ENCODE results near the gene SWT1. TPM values are rescaled to one million over a fixed set of nuclear protein-coding genes. Genes with fewer than 3 reads are reported as not detected.
A peak's percentile ranks its signal among the peaks of the same experiment; 100 is the strongest.
"Not testable (repeated sequence)": the region's sequence is repeated elsewhere in the genome, so short reads cannot be mapped to it uniquely, and the experiment has no call there.

Gene SWT1
- total RNA-seq, 1 experiment from 2014 or later, result 4.9 TPM

DNA sequence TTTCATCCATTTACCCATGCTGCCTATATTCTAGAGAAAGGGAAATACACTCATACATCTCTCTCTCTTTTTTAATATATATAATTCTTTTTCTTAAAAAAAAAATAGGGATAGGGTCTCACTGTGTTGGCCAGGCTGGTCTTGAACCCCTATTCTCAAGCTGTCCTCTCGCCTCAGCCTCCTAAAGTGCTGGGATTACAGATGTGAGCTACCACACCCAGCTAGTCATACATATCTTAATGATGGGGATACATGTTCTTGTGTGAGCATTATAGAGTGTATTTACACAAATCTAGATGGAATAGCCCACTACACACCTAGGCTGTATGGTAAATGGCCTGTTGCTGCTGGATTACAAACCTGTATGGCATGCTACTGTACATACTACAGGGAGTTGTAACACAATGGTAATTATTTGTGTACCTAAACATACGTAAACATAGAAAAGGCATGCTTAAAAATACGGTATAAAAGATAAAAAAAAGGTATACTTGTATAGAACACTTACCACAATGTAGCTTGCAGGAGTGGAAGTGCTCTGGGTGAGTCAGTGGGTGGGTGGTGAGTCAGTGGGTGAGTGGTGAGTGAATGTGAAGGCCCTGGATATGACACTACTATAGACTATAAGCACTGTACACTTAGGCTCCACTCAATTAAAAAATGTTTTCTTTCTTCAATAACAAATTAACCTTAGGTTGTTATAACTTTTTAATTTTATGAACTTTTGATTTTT, 87.2 kb downstream of the SWT1 start:
- no peak for DNase-seq (ENCODE audit: extremely low read depth, low read depth)

DNA sequence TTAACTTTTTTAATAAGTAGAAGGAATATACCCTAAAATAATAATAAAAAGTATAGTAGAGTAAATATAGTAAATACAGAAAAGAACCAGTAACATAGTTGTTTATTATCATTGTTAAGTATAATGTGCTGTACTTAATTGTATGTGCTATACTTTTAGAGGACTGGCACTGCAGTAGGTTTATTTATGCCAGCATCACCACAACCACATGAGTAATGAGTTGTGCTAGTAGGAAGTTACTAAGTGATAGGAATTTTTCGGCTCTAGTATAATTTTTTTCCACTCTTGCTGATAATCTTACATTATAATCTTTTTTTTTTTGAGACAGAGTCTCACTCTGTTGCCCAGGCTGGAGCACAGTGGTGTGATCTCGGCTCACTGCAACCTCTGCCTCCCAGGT, 88.5 kb downstream of the SWT1 start:
- no peak for DNase-seq (ENCODE audit: extremely low read depth, low read depth)

DNA sequence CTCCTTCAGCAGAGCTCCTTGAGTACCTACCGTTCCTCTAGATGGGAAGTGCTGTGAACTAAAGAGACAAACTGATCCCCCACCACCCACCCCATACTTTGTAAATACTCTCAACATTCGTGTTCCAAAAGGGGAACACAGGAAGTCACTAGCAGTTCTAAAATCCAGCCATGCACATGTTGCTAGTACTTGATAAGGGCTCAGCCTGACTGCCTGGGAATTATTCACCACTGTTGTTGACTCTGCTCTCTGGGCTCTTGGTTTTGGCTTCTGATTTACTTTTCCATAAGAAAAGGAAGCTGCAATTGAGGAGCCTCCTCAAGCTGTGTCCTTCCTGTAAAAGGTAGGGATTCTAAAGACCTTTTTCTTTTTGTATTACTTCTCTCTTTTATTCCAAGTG, 92.6 kb downstream of the SWT1 start:
- no peak for DNase-seq (ENCODE audit: extremely low read depth, low read depth)

DNA sequence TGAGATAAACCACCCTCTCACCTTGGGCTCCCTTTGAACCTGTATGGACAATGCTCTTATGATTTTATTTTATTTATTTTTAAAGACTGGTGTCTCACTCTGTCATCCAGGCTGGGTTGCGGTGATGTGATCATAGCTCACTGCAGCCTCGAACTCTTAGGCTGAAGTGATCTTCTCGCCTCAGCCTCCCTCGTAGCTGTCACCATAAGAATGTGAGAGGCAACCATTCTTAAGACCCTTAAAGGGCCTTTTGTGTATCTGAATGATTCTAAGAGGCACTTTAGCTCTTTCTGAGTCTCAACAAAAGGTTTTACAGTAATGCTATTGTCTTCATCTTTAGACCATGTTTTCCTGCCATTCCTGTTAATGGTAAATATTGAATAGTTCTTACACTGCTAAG, 93.1 kb downstream of the SWT1 start:
- no peak for DNase-seq (ENCODE audit: extremely low read depth, low read depth)

DNA sequence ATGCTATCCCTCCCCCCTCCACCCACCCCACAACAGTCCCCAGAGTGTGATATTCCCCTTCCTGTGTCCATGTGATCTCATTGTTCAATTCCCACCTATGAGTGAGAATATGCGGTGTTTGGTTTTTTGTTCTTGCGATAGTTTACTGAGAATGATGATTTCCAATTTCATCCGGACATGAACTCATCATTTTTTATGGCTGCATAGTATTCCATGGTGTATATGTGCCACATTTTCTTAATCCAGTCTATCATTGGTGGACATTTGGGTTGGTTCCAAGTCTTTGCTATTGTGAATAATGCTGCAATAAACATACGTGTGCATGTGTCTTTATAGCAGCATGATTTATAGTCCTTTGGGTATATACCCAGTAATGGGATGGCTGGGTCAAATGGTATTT, 95.0 kb downstream of the SWT1 start:
- not testable (repeated sequence) for DNase-seq (ENCODE audit: extremely low read depth, low read depth)

GRCh38 chr1:185252404-185252803, 95.4 kb downstream of the SWT1 start:
- DNase-seq (ENCODE audit: extremely low read depth, low read depth), result not testable (repeated sequence)

DNA sequence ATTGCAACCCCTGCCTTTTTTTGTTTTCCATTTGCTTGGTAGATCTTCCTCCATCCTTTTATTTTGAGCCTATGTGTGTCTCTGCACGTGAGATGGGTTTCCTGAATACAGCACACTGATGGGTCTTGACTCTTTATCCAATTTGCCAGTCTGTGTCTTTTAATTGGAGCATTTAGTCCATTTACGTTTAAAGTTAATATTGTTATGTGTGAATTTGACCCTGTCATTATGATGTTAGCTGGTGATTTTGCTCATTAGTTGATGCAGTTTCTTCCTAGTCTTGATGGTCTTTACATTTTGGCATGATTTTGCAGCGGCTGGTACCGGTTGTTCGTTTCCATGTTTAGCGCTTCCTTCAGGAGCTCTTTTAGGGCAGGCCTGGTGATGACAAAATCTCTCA, 98.6 kb downstream of the SWT1 start:
- DNase-seq (ENCODE audit: extremely low read depth, low read depth), result not testable (repeated sequence)

DNA sequence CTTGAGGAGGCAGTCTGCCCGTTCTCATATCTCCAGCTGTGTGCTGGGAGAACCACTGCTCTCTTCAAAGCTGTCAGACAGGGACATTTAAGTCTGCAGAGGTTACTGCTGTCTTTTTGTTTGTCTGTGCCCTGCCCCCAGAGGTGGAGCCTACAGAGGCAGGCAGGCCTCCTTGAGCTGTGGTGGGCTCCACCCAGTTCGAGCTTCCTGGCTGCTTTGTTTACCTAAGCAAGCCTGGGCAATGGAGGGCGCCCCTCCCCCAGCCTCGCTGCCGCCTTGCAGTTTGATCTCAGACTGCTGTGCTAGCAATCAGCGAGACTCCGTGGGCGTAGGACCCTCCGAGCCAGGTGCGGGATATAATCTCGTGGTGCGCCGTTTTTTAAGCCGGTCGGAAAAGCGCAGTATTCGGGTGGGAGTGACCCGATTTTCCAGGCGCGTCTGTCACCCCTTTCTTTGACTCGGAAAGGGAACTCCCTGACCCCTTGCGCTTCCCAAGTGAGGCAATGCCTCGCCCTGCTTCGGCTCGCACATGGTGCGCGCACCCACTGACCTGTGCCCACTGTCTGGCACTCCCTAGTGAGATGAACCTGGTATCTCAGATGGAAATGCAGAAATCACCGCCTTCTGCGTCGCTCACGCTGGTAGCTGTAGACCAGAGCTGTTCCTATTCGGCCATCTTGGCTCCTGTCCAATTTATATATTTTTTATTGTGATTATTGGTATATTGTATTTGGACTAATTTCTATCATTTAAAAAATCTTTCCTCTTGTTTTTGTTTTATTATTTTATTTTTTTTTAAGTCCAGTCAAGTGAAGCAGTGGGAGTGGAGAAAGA, 100.4 kb downstream of the SWT1 start:
- DNase-seq (ENCODE audit: extremely low read depth, low read depth), result peak; percentile 53

DNA sequence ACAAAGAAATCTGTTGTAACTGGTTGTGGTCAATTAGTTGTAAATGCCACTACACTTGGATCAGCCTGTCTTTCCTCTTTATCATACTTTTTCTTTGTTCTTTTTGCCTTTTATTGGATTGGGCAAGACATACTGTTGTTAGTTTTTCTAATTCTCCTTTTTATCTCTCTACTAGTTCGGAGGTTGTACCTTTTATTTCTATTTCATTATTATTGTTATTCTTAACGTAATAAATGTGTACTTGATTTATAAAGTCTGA, 100.9 kb downstream of the SWT1 start:
- DNase-seq (ENCODE audit: extremely low read depth, low read depth), result no peak

DNA sequence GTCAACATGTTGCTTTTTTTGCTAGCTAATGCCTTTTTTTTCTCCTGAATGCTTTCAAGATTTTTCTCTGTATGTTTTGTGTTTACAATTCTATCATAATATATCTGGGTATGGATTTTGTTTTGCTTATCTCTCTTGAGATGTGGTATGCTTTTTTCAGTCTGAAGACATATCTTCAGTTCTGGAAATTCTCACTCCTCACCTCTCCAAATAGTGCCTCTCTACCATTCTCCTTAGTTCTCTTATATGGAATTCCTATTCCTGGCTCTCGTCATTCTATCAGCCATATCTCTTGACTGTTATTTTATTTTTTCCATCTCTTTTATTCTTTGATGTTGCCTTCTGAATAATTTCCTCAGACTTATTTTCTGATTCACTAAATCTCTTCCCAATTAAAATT, 101.7 kb downstream of the SWT1 start:
- no peak for DNase-seq (ENCODE audit: extremely low read depth, low read depth)

DNA sequence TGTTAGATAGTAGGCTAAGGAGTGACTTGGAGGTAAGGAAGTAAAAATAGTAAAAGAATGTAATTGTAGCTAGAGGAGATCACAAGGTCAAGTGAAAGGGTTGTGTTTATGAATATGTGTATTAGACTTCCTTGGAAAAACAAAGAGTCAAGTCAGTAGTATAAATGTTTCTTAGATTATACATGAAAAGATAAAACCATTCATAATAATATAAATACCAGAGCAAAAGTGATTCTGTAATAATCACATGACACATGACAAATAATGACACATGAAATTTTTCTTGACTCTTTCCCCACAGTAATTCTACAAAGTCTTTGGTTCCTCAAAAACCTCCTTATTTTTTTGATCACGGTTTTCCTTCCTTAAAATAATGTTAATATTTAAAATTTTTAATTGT, 103.6 kb downstream of the SWT1 start:
- no peak for DNase-seq (ENCODE audit: extremely low read depth, low read depth)

- DNase-seq (ENCODE audit: extremely low read depth, low read depth), result no peak
Measured at GRCh38 chr1:185262151-185262550, 105.2 kb downstream of the SWT1 start.

GRCh38 chr1:185263292-185263691, 106.3 kb downstream of the SWT1 start:
- DNase-seq (ENCODE audit: extremely low read depth, low read depth), result no peak

DNA sequence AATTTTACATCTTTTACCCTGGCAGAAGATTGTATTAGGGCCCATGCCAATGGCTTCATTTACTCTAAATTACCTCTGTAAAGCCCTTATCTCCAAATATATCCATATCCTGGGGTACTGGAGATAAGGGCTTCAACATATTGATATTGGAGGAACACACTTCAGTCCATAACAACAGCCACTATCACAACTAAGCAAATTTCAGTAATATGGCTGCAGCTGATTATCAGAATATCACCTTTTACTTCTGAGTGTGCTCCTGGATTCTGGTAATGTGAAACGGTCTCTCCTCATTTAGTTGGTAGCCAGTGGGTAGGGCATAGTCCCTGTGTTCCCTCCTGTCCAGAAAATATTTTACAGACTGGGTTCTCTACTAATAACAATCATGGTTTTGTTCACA, 106.8 kb downstream of the SWT1 start:
- no peak for DNase-seq (ENCODE audit: extremely low read depth, low read depth)

- DNase-seq (ENCODE audit: extremely low read depth, low read depth), result no peak
Measured at GRCh38 chr1:185265314-185265713, 108.3 kb downstream of the SWT1 start.

GRCh38 chr1:185267301-185267700, 110.3 kb downstream of the SWT1 start:
- no peak for DNase-seq (ENCODE audit: extremely low read depth, low read depth)

- DNase-seq (ENCODE audit: extremely low read depth, low read depth), result no peak
Measured at GRCh38 chr1:185267701-185268100, 110.7 kb downstream of the SWT1 start.

- no peak for DNase-seq (ENCODE audit: extremely low read depth, low read depth)
Measured at GRCh38 chr1:185268352-185268751, 111.4 kb downstream of the SWT1 start.

DNA sequence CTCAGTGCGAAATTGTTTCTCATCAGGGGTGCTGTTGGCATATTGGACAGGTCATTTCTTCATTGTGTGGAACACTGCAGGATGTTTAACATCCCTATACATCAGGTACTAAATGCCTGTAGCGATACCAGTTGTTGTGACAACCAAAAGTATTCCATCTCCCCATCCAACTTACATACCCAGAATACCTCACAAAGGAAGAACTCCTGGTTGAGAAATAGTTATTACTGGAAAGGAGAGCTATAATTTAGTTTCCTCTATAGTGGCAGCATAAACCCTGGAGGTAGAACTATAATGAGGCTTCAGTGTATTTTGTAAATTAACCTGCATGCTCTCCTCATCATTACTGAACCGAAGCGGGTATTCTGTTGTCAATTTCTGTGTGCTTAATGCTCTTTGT, 115.0 kb downstream of the SWT1 start:
- DNase-seq (ENCODE audit: extremely low read depth, low read depth), result no peak

DNA sequence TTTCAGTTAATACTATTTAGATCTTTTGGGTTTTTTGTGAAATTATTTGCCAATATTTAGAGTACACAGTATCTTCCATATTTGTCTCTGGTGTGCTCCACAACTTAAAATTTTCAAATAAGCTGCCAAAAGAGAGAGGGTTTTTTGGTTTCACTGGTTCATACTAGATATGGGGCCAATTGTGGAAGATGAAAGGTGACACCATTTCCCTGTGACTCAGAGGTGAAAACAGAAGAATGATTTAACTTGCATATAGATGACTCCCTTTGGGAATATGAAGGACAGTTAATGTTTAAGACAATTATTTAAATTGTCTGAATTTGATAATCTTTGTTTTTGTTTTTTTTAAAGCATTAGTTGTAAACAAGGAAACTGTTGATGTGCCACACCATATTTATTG, 122.6 kb downstream of the SWT1 start:
- DNase-seq (ENCODE audit: extremely low read depth, low read depth), result no peak

DNA sequence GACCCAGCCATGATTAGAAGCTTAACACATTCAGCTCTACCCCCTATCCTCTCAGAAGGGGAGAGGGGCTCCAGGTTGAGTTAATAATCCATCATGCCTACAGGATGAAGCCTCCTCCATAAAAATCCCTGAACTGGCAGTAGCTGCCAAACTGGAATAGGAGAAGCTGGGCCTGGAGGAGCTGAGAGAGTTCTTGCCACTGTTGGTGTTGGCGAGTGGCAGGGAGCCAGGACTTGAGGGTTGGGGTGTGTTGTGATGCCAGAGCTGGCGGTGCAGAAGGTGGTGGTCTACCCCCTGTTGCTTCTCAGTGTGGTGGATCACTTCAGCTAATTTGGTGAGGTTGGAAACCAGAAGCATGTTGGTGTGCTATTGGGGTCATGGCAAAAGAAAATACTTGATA, 123.6 kb downstream of the SWT1 start:
- no peak for DNase-seq (ENCODE audit: extremely low read depth, low read depth)

- no peak for DNase-seq (ENCODE audit: extremely low read depth, low read depth)
Measured at GRCh38 chr1:185281245-185281644, 124.3 kb downstream of the SWT1 start.

Measured in NCI-H460 (cell line).